HG03095 (cell line): ENCODE results near the gene C6orf141.
"Not testable (repeated sequence)": the region's sequence is repeated elsewhere in the genome, so short reads cannot be mapped to it uniquely, and the experiment has no call there.

Source experiments
- ATAC-seq: cut with Tn5 transposase; IDR thresholded peaks from one replicate; pipeline ENCODE4 v1.9.1; 2021; ENCODE audit warnings: moderate library complexity; ENCODE audit not compliant: unreplicated experiment

The C6orf141 gene

DNA sequence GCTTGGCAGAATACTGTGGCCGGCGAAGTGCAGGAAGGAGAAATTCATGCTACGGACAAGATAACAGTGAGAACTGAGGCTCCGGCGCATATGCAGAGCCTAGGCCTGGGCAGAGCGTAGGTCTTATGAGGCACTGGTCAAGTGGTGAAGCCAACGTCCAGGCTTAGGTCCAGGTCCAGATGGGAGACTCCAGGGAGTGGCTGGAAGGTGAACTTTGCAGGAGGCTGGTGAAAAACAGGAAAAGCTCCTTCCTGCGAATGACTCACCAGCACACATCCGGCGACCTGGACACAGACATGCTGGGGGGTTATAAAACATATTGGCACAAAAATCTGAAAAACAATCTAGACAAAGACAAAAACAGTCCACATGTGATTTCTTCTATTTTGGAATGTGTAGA is 15.4 kb downstream of the C6orf141 start:
- ATAC-seq, result no peak

GRCh38 chr6:49570474-49571079 is 20.1 kb downstream of the C6orf141 start:
- no peak for ATAC-seq

DNA sequence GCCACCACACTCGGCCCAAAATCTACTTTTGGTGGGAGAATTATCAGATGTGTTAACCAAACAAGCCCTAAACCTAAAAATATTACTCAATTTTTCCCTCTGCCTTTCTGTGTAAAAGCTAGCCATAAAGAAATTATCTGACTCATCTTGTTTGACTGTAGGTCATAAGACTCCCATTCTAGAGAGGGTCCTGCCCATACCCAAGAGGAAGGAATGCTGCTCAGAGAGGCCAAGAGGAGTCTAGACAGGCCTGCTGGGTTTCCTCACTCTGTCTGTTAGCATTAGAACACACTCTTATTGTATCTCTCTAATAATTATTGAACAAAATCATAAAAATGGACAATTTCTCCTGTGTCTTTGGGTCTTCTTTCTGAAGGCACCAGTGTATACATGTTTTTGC is 26.1 kb downstream of the C6orf141 start:
- no peak for ATAC-seq

GRCh38 chr6:49579649-49580048 is 29.2 kb downstream of the C6orf141 start:
- ATAC-seq, result no peak

DNA sequence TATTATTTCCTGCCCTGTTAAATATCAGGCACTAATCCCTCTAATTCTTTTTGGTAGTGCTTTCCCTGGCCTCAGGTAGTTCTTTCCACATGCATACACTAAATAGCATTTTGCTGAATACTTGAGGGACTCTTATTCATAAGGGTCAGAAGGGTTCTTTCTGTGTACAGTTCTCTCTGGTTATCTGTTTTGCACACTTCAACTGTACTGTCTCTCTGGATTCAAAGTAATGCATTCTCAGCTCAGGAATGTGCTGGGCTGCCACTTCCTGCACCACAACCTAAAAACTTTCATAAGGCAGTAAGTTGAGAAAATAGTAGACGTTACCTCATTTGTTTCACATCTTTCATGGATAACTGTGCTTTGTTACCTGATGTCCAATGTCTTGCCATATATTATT is 32.1 kb downstream of the C6orf141 start:
- ATAC-seq, result no peak

GRCh38 chr6:49587262-49587661 is 36.8 kb downstream of the C6orf141 start:
- not testable (repeated sequence) for ATAC-seq
